PC-9 (cell line): Measurements from ENCODE around the gene IRF1. TPM values are rescaled to one million over a fixed set of nuclear protein-coding genes. Genes with fewer than 3 reads are reported as not detected.

ENCODE experiments used
- BruUV-seq: library from RNA; stranded (reverse); fragments of 400-500 nt; replicated peaks from 2 replicates; lab custom pipeline; 2021; lab: Mats Ljungman, UMichigan
- CTCF ChIA-PET: fragments of 300-600 bp; sonication (Branson Sonifier 250); formaldehyde crosslinking; loops from one replicate; lab custom pipeline; 2022; ENCODE audit warnings: antibody characterized with exemption; lab: Charles Lee
- POLR2A ChIA-PET: fragments of 300-600 bp; sonication (Branson Sonifier 250); formaldehyde crosslinking; loops from one replicate; lab custom pipeline; 2022; ENCODE audit warnings: antibody characterized with exemption; ENCODE audit not compliant: unreplicated experiment; lab: Charles Lee
- DNase-seq, 2 experiments: peaks; one replicate each; pipeline versions ENCODE4 v3.0.0 to v3.0.0-alpha.2; 2015 to 2022; ENCODE audit warnings: mixed read lengths in 1 of 2
- H2AFZ ChIP-seq: fragments of 200-600 bp; sonication (generic); 2 replicates; pipeline ENCODE4 v1.8.1; 2017; ENCODE audit warnings: antibody characterized with exemption
- H3F3A ChIP-seq: fragments of 200-600 bp; sonication (generic); 2 replicates; pipeline ENCODE4 v1.8.1; 2017; ENCODE audit warnings: antibody characterized with exemption, mild to moderate bottlenecking, low read depth; ENCODE audit not compliant: insufficient read depth
- H3K27ac ChIP-seq: fragments of 200-600 bp; sonication (generic); 2 replicates; pipeline ENCODE4 v1.6.1; 2016; ENCODE audit warnings: mixed run types
- H3K27me3 ChIP-seq: fragments of 200-600 bp; sonication (generic); 2 replicates; pipeline ENCODE4 v1.6.1; 2016; ENCODE audit warnings: low read depth, mixed run types; ENCODE audit not compliant: insufficient read depth
- H3K36me3 ChIP-seq: fragments of 200-600 bp; sonication (generic); 2 replicates; pipeline ENCODE4 v1.6.1; 2016; ENCODE audit warnings: low read depth, mixed run types
- H3K4me1 ChIP-seq: fragments of 200-600 bp; sonication (generic); replicated peaks from 2 replicates; pipeline ENCODE4 v1.6.1; 2016; ENCODE audit warnings: mixed run types; ENCODE audit not compliant: insufficient read depth
- H3K4me2 ChIP-seq: fragments of 200-600 bp; sonication (generic); 2 replicates; pipeline ENCODE4 v1.6.1; 2017; ENCODE audit warnings: mixed run types
- H3K4me3 ChIP-seq: fragments of 200-600 bp; sonication (generic); 2 replicates; pipeline ENCODE4 v1.6.1; 2016; ENCODE audit warnings: mixed run types
- H3K79me2 ChIP-seq: fragments of 200-600 bp; sonication (generic); 2 replicates; pipeline ENCODE4 v1.6.1; 2017; ENCODE audit warnings: low read depth, mixed run types
- H3K9me2 ChIP-seq: fragments of 200-600 bp; sonication (generic); 2 replicates; pipeline ENCODE4 v1.8.1; 2017; ENCODE audit warnings: mild to moderate bottlenecking; ENCODE audit not compliant: insufficient read depth
- H3K9me3 ChIP-seq: fragments of 200-600 bp; sonication (generic); 2 replicates; pipeline ENCODE4 v1.8.1; 2016; ENCODE audit warnings: low read depth; ENCODE audit not compliant: insufficient read depth
- H4K20me1 ChIP-seq: fragments of 200-600 bp; sonication (generic); 2 replicates; pipeline ENCODE4 v1.8.1; 2017; ENCODE audit not compliant: insufficient read depth
- EZH2 ChIP-seq: fragments of 200-600 bp; sonication (generic); IDR thresholded peaks from 2 replicates; pipeline ENCODE4 v1.8.0; 2017; ENCODE audit warnings: antibody characterized with exemption, low read depth
- intact Hi-C: fragments of 100-400 bp; cut with micrococcal nuclease; formaldehyde crosslinking; loops from one replicate; pipeline ENCODE4 v1.10.0; 2022; ENCODE audit not compliant: unreplicated experiment
- total RNA-seq: library from RNA; stranded (reverse); gene quantifications from 2 replicates; pipeline ENCODE4 v1.2.3, GENCODE V29; 2021
- TF ChIP-seq, protein P1 (sequence below): fragments of 200-600 bp; sonication (generic); conservative IDR thresholded peaks from 2 replicates; pipeline ENCODE4 v1.6.1; 2017; ENCODE audit warnings: mixed run types, antibody characterized with exemption, mild to moderate bottlenecking, moderate library complexity

IRF1 gene
- total RNA-seq, 1 experiment from 2014 or later = 27.1 TPM

- 0 out of 2 replicates have a peak overlapping the region, but pooled peaks have one; percentile 37 for H3K27ac ChIP-seq
- H3K9me2 ChIP-seq = no peaks in the 10 kb centered on the region
- intact Hi-C loops = loop anchor here (2.0 kb wide), 1 partner anchor 436 kb away; no protein-coding TSS in a partner anchor
- no peak overlapping the region for H3K4me2 ChIP-seq
- no peaks in the 10 kb centered on the region for H3K79me2 ChIP-seq
- no peaks in the 10 kb centered on the region for H3K36me3 ChIP-seq
- no peak for TF ChIP-seq EZH2
- TF ChIP-seq, protein P1, sequence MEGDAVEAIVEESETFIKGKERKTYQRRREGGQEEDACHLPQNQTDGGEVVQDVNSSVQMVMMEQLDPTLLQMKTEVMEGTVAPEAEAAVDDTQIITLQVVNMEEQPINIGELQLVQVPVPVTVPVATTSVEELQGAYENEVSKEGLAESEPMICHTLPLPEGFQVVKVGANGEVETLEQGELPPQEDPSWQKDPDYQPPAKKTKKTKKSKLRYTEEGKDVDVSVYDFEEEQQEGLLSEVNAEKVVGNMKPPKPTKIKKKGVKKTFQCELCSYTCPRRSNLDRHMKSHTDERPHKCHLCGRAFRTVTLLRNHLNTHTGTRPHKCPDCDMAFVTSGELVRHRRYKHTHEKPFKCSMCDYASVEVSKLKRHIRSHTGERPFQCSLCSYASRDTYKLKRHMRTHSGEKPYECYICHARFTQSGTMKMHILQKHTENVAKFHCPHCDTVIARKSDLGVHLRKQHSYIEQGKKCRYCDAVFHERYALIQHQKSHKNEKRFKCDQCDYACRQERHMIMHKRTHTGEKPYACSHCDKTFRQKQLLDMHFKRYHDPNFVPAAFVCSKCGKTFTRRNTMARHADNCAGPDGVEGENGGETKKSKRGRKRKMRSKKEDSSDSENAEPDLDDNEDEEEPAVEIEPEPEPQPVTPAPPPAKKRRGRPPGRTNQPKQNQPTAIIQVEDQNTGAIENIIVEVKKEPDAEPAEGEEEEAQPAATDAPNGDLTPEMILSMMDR = no peak
- H3K27me3 ChIP-seq = no peaks in the 10 kb centered on the region
- BruUV-seq = no TSS peak
- H3F3A ChIP-seq = peaks cover 33% of the 10 kb centered on the region
- H3K4me3 ChIP-seq = no peak overlapping the region
- no peaks in the 10 kb centered on the region for H4K20me1 ChIP-seq
- H3K4me1 ChIP-seq = peaks cover 49% of the 10 kb centered on the region
- ChIA-PET POLR2A (no interaction called here), CTCF (interaction anchor here (0.6 to 1.3 kb wide), 3 partner anchors 113 to 420 kb away, joined by 3 to 8 read pairs (median 4); no protein-coding TSS in a partner anchor)
- H3K9me3 ChIP-seq = no peaks in the 10 kb centered on the region
- no peak overlapping the region for H2AFZ ChIP-seq
- no peak for DNase-seq
These were observed 9.8 kb upstream of the IRF1 start for GRCh38 chr5:132500244-132500930.

GRCh38 chr5:132499440-132500243 lies 9.1 kb upstream of the IRF1 start:
- CTCF ChIA-PET = no interaction called here
- Histone ChIP-seq H3K4me3 (no peak overlapping the region), H3F3A (peaks cover 37% of the 10 kb centered on the region), H4K20me1 (no peaks in the 10 kb centered on the region), H3K9me2 (no peaks in the 10 kb centered on the region), H3K27ac (peak overlapping the region; percentile 37), H3K4me1 (peaks cover 56% of the 10 kb centered on the region), H3K27me3 (no peaks in the 10 kb centered on the region), H3K4me2 (0 out of 2 replicates have a peak overlapping the region, but pooled peaks have one; percentile 98), H3K79me2 (no peaks in the 10 kb centered on the region), H2AFZ (no peak overlapping the region), H3K36me3 (no peaks in the 10 kb centered on the region), H3K9me3 (no peaks in the 10 kb centered on the region)
- DNase-seq = peak in 1 of 2 experiments; percentile 90
- POLR2A ChIA-PET = no interaction called here
- no peak for TF ChIP-seq EZH2
- TF ChIP-seq, protein P1 = no peak
- BruUV-seq = no TSS peak
- intact Hi-C loops = loop anchor here (2.0 to 10.0 kb wide), 4 partner anchors 58 to 435 kb away; partner anchors contain the start of genes RAD50 and SLC22A4

- ChIA-PET POLR2A (interaction anchor here (0.7 to 1.3 kb wide), 3 partner anchors 72 to 332 kb away, joined by 4 to 8 read pairs (median 7); no protein-coding TSS in a partner anchor), CTCF (interaction anchor here (0.5 to 1.6 kb wide), 4 partner anchors 28 to 113 kb away, joined by 3 to 6 read pairs (median 4); no protein-coding TSS in a partner anchor)
- Histone ChIP-seq H3K27ac (peak overlapping the region; percentile 96), H3K79me2 (no peaks in the 10 kb centered on the region), H3K27me3 (no peaks in the 10 kb centered on the region), H3K4me2 (peak overlapping the region; percentile 98), H3K36me3 (no peaks in the 10 kb centered on the region), H3K9me2 (no peaks in the 10 kb centered on the region), H3K9me3 (no peaks in the 10 kb centered on the region), H3K4me1 (peaks cover 61% of the 10 kb centered on the region), H4K20me1 (no peaks in the 10 kb centered on the region), H3F3A (peaks cover 37% of the 10 kb centered on the region), H3K4me3 (no peak overlapping the region), H2AFZ (no peak overlapping the region)
- TF ChIP-seq, protein P1 = no peak
- TF ChIP-seq EZH2 = no peak
- intact Hi-C loops = loop anchor here (5.0 to 10.0 kb wide), 3 partner anchors 59 to 231 kb away; partner anchors contain the start of genes RAD50 and SLC22A4
- BruUV-seq = no TSS peak
- DNase-seq = no peak
These were observed 8.2 kb upstream of the IRF1 start for GRCh38 chr5:132498686-132499271.
